RWPE2 (cell line): ENCODE measurements around the gene RAB15.
"Not testable (repeated sequence)": the region's sequence is repeated elsewhere in the genome, so short reads cannot be mapped to it uniquely, and the experiment has no call there.

Source experiments
- ATAC-seq: fragments of 200-7000 bp; cut with Tn5 transposase; 3 replicates; pipeline ENCODE4 v1.9.1; 2021; ENCODE audit warnings: low read depth
- DNase-seq: peaks from one replicate; pipeline ENCODE4 v3.0.0-alpha.2; 2020; ENCODE audit warnings: low spot score
- H3K27ac ChIP-seq: fragments of 450-650 bp; 2 replicates; pipeline ENCODE4 v1.5.1; 2017; ENCODE audit warnings: mild to moderate bottlenecking; ENCODE audit not compliant: poor library complexity, severe bottlenecking
- H3K27me3 ChIP-seq: fragments of 250-450 bp; sonication (Bioruptor Pico); 2 replicates; pipeline ENCODE4 v1.5.1; 2021; ENCODE audit warnings: mild to moderate bottlenecking, moderate library complexity; ENCODE audit not compliant: insufficient read depth, poor library complexity, severe bottlenecking
- H3K36me3 ChIP-seq: fragments of 250-450 bp; sonication (Bioruptor Pico); 2 replicates; pipeline ENCODE4 v1.5.1; 2020; ENCODE audit warnings: low read depth, mild to moderate bottlenecking, moderate library complexity
- H3K4me1 ChIP-seq: fragments of 250-450 bp; sonication (Bioruptor Pico); 2 replicates; pipeline ENCODE4 v1.5.1; 2021; ENCODE audit warnings: mild to moderate bottlenecking, moderate library complexity; ENCODE audit not compliant: insufficient read depth, poor library complexity, severe bottlenecking
- H3K4me3 ChIP-seq: fragments of 250-450 bp; sonication (Bioruptor Pico); 2 replicates; pipeline ENCODE4 v1.5.1; 2021; ENCODE audit warnings: mild to moderate bottlenecking, moderate library complexity; ENCODE audit not compliant: severe bottlenecking
- H3K9me3 ChIP-seq: fragments of 250-450 bp; sonication (Bioruptor Pico); 2 replicates; pipeline ENCODE4 v1.5.1; 2021; ENCODE audit warnings: mild to moderate bottlenecking, moderate library complexity; ENCODE audit not compliant: severe bottlenecking
- TF ChIP-seq, protein P1 (sequence below): fragments of 450-650 bp; IDR thresholded peaks from one replicate; pipeline ENCODE4 v1.5.1; 2017; ENCODE audit warnings: mild to moderate bottlenecking, moderate library complexity; ENCODE audit not compliant: poor library complexity, severe bottlenecking

The RAB15 gene

GRCh38 chr14:64915029-64915424 lies 57.1 kb downstream of the RAB15 start:
- H3K36me3 ChIP-seq, result peaks cover 16% of the 10 kb centered on the region
- TF ChIP-seq, protein P1, sequence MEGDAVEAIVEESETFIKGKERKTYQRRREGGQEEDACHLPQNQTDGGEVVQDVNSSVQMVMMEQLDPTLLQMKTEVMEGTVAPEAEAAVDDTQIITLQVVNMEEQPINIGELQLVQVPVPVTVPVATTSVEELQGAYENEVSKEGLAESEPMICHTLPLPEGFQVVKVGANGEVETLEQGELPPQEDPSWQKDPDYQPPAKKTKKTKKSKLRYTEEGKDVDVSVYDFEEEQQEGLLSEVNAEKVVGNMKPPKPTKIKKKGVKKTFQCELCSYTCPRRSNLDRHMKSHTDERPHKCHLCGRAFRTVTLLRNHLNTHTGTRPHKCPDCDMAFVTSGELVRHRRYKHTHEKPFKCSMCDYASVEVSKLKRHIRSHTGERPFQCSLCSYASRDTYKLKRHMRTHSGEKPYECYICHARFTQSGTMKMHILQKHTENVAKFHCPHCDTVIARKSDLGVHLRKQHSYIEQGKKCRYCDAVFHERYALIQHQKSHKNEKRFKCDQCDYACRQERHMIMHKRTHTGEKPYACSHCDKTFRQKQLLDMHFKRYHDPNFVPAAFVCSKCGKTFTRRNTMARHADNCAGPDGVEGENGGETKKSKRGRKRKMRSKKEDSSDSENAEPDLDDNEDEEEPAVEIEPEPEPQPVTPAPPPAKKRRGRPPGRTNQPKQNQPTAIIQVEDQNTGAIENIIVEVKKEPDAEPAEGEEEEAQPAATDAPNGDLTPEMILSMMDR, result no peak
- H3K9me3 ChIP-seq, result no peaks in the 10 kb centered on the region
- ATAC-seq, result no peak
- H3K27me3 ChIP-seq, result no peaks in the 10 kb centered on the region
- H3K27ac ChIP-seq, result peak overlapping the region; percentile 65
- DNase-seq, result no peak
- peaks cover 8% of the 10 kb centered on the region for H3K4me1 ChIP-seq
- peak overlapping the region; percentile 98 for H3K4me3 ChIP-seq

DNA sequence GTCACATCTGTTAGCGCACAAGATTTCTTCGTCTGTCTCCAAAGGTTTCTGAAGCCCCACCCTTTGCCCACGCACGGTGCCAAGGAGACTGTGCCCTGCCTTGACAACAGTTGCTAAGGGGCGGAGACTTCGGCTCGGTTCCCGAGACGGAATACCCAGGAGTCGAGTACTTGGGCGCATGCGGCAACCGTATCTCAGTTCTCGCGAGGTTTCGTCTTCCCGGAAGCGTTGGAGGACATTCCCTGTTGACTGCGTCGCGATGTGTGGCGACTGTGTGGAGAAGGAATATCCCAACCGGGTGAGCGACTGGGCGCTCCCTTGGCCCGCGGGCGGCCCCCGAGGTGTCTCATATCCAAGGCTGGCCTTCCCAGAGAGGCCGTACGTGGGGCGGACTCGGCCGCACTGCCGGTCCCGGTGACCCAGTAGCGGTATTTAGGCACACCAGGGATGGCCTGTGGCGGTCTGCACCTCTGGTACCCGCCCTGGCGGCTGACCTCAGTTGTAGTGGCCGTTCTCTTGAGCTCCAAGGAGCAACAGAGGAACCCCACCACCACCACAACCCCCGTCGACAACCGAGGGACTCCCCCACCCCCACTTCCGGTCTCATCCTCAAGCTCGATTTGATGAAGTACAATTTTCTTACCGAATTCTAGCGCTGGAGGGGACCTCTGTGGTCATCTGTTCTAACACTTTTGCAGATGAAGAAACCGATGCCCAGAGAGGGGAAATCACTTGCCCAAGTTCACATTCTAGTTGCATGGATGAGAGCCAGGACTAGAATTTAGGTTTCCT lies 57.7 kb downstream of the RAB15 start, which contains the start of gene CHURC1:
CHURC1 (plus strand) TSS at position 219 of the 792 bp plus-strand sequence; CDS start at position 260, 41 bp downstream.
- TF ChIP-seq, protein P1, result no peak
- Histone ChIP-seq H3K4me3 (peak within 1 kb of the TSS; percentile 98), H3K27ac (peak within 1 kb of the TSS; percentile 65), H3K27me3 (no peaks in the 10 kb centered on the region), H3K9me3 (no peaks in the 10 kb centered on the region), H3K36me3 (peaks cover 15% of the 10 kb centered on the region), H3K4me1 (peaks cover 8% of the 10 kb centered on the region)
- peak; percentile 100 for DNase-seq
- ATAC-seq, result peak; percentile 99

GRCh38 chr14:64913477-64913876 lies 58.7 kb downstream of the RAB15 start:
- H3K27ac ChIP-seq, result not testable (repeated sequence)

GRCh38 chr14:64912261-64912660 lies 59.9 kb downstream of the RAB15 start:
- ATAC-seq (no peak), DNase-seq (no peak)
- no peaks in the 10 kb centered on the region for H3K9me3 ChIP-seq
- no peak overlapping the region for H3K4me3 ChIP-seq
- no peaks in the 10 kb centered on the region for H3K27me3 ChIP-seq
- TF ChIP-seq, protein P1, result no peak
- H3K36me3 ChIP-seq, result no peaks in the 10 kb centered on the region; the same call in none of the 2 replicates
- H3K4me1 ChIP-seq, result peaks cover 8% of the 10 kb centered on the region
- no peak overlapping the region for H3K27ac ChIP-seq

More at GRCh38 chr14:64913477-64913876, 58.7 kb downstream of the RAB15 start:
- not testable (repeated sequence) for H3K9me3 ChIP-seq, H3K36me3 ChIP-seq, H3K27me3 ChIP-seq, H3K4me3 ChIP-seq, H3K4me1 ChIP-seq, ATAC-seq, DNase-seq

DNA sequence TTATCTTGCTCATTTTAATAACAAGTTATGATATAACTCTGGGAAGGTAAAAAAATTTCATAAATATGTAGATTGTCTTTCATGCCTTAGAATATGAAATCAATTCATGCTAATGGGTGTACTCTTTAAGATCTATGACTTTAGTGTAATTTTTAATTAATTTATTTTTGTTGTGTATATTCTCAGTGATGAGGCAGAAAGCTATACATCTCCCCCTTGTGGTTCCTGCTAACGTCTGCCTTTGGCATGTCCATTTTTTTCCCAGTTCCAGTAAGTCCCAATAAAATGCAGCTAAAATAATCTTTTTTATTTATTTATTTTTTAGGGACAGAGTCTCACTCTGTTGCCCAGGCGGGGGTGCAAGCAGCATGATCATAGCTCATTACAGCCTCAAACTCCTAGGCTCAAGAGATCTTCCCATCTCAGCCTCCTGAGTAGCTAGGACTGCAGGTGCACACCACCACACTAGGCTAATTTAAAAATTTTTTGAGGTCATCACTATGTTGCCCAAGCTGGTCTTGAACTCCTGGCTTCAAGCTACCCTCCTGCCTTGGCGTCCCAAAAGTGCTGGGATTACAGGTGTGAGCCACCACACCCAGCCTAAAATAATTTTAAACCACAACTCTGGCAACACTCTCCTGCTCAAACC lies 61.2 kb downstream of the RAB15 start:
- Histone ChIP-seq H3K27me3 (no peaks in the 10 kb centered on the region), H3K4me1 (peaks cover 8% of the 10 kb centered on the region), H3K9me3 (no peaks in the 10 kb centered on the region), H3K36me3 (no peaks in the 10 kb centered on the region; the same call in 1 of the 2 replicates), H3K27ac (no peak overlapping the region), H3K4me3 (no peak overlapping the region)
- TF ChIP-seq, protein P1, result peak; percentile 92
- ATAC-seq (no peak), DNase-seq (no peak)
